GM11168 (cell line): ENCODE data around the gene FTSJ3.
"Not testable (repeated sequence)": the region's sequence is repeated elsewhere in the genome, so short reads cannot be mapped to it uniquely, and the experiment has no call there.

Experiments
- in situ Hi-C: fragments of 300-500 bp; cut with MboI; formaldehyde crosslinking; loops from one replicate; pipeline ENCODE4 v1.12.0; 2022; ENCODE audit warnings: low sequenced_read_pairs; ENCODE audit not compliant: unreplicated experiment

Gene FTSJ3

DNA sequence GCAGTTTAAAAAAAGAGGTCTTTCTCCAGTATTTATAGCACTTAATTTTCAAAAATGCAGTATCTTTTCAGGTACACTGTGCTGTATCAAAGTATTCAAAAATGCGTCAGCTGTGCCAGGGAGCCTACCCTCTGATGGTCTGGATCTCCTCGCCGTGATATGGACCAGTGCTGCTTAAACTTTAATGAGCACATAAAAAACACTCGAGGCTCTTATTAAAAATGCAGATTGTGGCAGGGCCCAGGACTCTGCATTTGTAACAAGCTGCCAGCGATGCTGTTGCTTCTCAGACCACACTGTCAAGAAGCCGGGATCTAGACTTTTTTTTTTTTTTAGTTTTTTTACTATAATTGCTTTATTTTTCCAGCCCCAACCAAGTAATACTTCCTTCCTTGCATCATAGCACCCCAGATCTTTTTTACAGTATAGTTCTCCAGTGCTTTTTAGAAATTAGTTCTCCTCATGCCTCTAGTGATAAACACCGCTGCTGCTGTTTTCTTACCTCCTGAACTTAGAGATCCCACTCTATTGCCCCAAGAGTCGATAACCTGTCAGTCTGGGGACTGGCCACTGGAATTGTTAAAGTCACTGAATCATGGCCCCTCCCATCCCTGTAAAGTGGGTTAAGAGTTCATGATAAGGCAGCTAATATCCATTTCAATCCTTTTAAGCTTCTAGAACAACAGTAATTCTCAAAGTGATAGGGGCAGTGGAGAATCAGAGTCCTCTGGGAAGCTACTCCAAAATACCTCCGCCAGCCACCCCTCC lies 16.6 kb upstream of the FTSJ3 start:
- in situ Hi-C loops = no loop called here

GRCh38 chr17:63843387-63843888 lies 16.0 kb upstream of the FTSJ3 start:
- in situ Hi-C loops = not testable (repeated sequence)

DNA sequence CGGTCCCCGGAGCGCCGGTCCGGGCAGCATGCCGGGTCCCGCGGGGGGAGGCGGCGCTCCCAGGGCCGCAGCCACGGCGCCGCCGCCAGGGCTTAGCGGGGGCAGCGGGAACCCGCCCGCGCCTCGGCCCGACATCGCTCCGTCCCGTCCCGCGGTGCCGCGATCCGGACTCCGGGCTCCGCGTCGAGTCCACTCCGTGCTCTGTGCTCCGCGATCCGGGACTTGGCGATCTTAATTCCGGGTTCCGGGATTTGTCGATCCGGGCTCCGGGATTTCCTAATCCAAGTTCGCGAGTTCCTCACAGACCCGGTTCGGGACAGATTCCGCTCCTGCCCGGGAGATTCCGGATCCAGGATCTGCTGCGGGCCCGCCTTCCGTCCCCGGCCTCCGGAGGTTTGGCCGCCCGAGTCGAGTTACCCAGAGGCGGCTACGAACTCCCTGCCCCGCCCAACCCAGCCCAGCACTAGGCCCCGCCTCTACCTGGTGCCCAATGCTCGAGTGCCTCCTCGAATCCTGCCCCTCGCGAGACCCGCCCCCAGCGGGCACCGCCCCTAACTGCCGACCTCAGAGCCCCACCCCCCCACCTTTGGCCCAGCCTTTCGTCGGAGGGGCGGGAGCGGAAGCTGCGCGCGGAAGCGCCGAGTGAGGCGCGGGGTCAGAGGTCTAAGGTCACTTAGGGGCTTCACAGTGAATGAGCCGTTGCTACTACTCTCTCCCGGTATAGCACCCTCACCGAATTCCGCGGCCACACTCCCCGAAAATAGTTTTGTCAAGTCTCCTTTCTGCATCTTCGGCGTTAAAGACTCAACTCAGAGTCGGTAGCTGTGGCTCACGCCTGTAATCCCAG lies 15.3 kb upstream of the FTSJ3 start, which contains the start of gene SMARCD2:
SMARCD2 (minus strand) TSS at position 146 of the 847 bp plus-strand sequence; CDS start at position 135, 11 bp downstream.
- in situ Hi-C loops = no loop called here

- in situ Hi-C loops = no loop called here
Measured at GRCh38 chr17:63842173-63842539, 14.7 kb upstream of the FTSJ3 start.

DNA sequence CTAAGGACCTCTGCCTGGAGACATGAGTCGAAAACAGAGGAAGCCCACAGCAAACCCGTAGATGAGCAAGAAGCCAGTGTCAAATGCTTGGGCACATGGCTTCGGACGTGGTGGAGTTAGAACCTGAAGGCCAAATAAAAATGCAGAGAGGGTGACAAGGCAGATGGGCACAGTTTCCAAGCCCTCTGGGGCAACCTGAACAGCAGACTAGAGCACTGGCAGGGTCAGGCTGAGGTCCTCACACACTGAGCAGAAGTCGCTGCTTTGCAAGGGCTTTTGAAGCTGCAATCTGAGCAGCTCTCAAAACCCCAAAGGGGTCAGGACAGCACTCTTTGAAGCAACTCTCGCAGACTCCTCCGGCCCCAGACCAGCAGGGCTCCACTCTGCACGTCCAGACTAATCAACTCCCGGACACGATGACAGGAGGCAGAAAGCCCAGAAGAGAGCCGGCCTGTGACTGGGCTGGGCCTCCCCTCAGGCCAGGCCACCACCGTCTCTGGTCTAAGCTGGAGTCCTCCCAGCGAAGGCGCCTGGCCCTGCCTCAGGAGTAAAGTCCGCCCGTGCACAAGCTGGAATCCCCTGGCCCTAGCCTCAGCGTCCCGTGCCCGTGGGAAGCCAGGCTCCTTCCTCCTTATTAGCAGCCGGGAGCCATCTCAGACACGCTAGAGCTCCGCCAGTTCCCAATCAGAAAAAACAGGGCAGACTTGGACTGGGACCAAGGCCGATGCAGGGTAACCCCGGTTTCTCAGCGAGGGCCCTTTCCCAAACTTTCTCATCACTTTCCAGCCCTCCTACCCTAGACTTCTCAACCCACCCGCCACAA lies 14.1 kb upstream of the FTSJ3 start:
- in situ Hi-C loops = no loop called here

GRCh38 chr17:63840591-63841349 lies 13.3 kb upstream of the FTSJ3 start:
- in situ Hi-C loops = no loop called here

DNA sequence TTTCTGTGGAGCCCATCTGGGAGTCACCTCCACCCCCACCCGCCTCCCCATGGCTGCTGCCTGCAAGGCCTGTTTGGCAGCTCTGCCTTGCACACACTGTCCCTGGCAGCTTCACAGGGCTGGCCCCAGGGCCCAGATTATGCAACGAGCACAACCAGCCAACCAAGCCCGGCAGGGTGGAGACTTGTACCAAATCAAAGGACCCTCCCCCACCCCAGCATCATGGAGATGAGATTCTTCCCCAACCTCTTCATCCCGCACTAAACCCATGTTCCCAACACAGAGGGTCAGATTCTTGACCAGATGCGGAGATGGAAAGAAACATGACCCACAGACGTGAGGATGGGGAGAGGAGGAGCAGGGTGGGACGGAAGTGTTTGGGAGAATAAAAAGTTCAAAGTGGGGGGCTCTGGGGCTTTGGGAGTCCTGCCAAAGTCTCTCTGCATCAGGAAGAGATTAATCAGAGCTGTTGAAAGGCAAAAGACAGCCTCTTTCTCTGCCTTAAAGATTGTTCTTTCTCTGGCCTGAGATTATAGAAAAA lies 11.2 kb upstream of the FTSJ3 start:
- in situ Hi-C loops = no loop called here

DNA sequence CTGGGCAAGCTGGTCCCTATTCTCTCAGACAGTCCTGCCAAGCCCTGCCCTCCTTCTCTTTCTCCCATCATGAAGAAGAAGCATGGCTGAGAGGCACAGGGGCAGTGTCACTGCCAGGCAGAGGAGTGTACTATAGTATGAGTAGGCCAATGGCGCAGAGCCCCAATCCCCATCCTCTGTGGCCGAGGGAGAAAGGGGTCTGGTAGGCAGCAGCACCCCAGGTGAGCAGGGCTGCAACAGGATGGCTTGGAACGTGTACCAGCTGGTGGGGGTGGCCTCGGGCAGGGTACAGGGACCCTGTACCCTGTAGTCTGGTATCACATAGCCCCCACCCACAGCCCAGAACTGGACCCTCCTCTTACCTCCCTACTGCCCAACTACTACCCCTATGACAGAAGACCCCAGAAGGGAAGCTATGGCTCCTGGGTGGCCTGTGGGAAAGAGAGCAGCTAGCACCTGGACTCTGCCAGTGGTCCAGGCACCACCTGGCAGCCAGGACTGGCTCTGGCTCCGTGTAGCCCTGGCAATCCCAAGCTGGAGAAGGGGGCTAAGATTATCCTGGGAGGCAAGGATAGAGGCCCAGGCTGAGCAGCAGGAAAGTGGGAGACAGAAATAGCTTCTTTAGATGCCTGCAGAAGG lies 10.6 kb upstream of the FTSJ3 start:
- in situ Hi-C loops = no loop called here

- in situ Hi-C loops = no loop called here
Measured at GRCh38 chr17:63837480-63837879, 10.0 kb upstream of the FTSJ3 start.

- in situ Hi-C loops = no loop called here
Measured at GRCh38 chr17:63836811-63837210, 9.3 kb upstream of the FTSJ3 start.

DNA sequence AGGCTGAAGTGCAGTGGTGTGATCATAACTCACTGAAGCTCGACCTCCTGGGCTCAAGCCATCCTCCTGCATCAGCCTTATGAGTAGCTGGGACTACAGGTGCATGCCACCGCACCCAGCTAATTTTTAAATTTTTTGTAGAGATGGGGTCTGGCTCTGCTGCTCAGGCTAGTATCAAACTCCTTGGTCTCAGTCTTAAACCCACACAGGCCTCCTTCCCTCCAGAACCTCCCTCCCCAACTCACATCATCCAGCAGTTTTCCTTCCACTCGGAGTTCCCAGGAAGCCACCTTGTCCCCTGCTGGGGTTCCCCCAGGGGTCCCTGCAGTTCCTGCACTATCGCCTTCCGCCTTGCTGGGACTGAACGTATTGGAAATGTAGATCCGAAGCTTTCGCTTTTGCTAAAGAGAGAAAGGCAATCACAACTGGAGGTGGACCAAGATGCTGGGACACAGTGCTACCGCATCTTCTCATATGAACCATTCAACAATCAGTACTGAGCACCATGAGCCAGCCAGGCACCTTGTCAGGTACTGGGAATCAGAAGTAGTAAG lies 7.8 kb upstream of the FTSJ3 start:
- in situ Hi-C loops = no loop called here

- in situ Hi-C loops = no loop called here
Measured at GRCh38 chr17:63834431-63835166, 7.1 kb upstream of the FTSJ3 start.

DNA sequence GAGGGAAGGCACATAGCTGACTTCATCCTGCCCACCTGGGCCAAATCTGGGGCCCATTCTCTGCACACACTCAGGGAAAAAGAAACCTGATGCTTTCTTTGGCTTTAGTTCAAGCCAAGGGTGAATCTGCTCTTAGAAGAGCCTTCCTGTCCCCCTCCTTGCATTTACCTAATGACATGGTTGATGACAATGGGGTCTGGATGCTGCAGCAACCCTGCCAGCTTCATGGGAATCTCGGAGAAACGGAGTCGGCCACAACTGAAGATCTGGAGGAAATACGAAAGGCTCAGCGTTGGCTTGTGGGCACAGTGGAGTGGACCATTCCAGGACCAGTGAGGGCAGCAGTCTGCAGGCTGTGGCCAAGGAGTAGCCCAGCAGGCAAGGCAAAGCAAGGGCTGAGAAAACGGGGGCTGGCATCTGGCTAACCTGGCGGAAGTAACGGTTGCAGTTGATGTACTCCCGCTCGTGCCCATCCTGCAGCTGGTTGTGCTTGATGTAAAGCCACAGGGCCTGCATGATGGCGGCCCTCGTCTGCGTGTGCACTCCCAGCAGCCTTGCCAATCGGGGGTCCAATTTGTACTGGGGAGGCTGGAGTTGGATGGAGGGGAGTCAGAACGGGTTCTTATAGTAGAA lies 6.4 kb upstream of the FTSJ3 start:
- in situ Hi-C loops = no loop called here

DNA sequence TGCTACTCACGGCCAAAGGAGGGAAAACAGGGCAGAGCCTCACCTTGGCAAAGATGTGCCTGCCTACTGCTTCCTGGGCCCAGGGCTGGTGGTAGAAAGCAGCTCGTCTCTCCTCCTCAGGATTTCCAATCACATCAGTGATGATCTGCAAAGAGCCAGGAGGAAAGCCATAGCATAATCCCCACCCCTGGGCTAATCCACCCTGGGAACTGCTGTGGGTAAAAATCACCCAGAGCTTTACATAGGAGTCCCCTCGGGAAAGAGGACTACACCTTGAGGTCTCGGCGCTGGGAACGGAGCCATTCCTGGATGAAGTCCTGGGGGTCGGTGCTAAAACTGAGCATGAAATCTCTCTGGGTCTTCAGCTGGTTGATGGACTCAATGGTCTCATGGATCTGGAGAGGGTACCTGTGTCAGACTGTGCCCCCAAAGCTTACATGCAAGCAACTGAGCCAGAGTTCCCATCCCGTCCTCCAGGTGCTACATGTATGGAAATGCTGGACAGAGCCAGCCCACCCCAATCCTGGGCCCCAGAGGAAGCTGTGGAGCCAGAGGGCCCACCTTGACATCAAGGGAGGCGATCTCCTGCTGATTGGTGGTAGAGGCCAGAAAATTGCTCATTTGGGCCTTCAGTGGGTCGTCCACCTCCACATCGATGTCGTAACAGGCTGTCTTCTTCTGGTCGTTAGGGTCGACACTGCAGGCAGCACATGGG lies 5.7 kb upstream of the FTSJ3 start:
- in situ Hi-C loops = no loop called here

GRCh38 chr17:63832455-63832854 lies 5.0 kb upstream of the FTSJ3 start:
- in situ Hi-C loops = no loop called here

GRCh38 chr17:63832014-63832413 lies 4.6 kb upstream of the FTSJ3 start:
- in situ Hi-C loops = no loop called here

DNA sequence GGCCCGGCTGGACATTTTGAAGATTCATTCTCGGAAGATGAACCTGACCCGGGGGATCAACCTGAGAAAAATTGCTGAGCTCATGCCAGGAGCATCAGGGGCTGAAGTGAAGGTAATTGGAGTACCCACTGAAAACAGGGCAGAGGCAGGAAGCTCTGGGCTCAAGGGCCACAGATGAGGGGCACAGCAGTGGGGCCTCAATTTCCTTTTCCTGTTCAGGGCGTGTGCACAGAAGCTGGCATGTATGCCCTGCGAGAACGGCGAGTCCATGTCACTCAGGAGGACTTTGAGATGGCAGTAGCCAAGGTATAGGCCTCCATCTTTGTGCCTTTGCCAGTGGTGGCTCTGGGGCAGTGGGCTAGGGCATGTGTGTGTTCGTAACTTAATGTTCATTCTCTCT lies 4.0 kb upstream of the FTSJ3 start:
- in situ Hi-C loops = no loop called here
